ENCODE results near the gene TNN.
"Not testable (repeated sequence)": the region's sequence is repeated elsewhere in the genome, so short reads cannot be mapped to it uniquely, and the experiment has no call there.

TNN gene

DNA sequence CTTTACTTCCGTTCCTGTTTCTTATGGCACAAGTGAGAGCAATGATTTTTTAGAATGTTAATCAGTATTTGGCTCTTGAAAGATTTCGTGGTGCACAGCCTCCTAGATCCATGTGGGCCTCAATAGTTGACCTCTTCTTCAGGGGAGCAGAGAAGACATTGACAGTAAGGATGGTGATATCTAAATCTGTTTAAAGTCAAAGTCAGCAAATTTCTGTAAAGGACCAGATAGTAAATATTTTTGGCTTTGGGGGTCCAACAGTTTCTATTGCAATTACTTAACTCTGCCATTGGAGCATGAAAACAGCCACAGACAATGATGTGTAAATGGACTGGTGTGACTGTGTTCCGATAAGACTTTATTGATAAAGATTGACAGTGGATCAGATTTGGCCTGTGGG, 27.4 kb downstream of the TNN start:
- no peak overlapping the region for H3K27ac ChIP-seq

DNA sequence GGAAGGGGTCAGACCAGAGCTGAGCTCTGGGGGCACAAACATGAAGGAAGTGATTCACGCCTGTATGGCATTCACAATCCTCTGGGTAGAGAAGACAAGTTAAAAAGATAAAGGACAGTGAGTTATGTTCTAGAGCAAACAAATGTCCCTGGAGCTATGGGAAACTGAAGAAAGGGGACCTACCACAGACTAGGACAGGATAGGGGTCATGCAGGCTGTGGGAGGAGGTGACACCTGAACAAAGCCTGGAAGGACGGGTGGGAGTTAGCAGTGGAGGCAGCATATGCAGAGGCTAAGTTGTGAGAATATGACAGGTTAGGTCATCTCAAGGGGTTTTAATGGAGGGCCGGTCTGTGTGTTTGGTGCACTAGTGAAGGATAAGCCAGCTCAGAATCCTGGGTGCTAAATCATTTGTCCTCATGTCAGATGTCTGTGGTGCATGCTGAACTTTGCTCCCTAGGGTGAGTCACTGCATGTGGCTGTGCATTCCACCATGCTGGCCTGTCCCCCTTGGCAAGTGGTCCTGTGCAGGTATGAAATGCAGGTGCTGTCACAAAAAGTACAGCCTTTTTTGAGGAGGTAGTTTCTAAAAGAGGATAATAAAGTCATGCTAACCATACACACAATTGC, 28.5 kb downstream of the TNN start:
- H3K27ac ChIP-seq, result no peak overlapping the region
- TF ChIP-seq, protein P1, sequence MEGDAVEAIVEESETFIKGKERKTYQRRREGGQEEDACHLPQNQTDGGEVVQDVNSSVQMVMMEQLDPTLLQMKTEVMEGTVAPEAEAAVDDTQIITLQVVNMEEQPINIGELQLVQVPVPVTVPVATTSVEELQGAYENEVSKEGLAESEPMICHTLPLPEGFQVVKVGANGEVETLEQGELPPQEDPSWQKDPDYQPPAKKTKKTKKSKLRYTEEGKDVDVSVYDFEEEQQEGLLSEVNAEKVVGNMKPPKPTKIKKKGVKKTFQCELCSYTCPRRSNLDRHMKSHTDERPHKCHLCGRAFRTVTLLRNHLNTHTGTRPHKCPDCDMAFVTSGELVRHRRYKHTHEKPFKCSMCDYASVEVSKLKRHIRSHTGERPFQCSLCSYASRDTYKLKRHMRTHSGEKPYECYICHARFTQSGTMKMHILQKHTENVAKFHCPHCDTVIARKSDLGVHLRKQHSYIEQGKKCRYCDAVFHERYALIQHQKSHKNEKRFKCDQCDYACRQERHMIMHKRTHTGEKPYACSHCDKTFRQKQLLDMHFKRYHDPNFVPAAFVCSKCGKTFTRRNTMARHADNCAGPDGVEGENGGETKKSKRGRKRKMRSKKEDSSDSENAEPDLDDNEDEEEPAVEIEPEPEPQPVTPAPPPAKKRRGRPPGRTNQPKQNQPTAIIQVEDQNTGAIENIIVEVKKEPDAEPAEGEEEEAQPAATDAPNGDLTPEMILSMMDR (conservative IDR thresholded peaks at IDR 0.05), result no peak

More for the DNA sequence above, 27.4 kb downstream of the TNN start:
- TF ChIP-seq, protein P1 (conservative IDR thresholded peaks at IDR 0.05), result no peak

DNA sequence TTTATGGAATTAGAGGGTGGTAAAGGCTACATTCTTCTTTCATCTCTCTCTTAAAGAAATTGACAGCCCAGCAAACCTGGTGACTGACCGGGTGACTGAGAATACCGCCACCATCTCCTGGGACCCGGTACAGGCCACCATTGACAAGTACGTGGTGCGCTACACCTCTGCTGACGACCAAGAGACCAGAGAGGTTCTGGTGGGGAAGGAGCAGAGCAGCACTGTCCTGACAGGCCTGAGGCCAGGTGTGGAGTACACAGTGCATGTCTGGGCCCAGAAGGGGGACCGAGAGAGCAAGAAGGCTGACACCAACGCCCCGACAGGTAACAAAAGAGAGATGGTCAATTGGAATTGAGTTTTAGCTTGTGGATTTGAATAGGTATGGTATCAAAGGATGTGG, 29.7 kb downstream of the TNN start:
- TF ChIP-seq, protein P1 (conservative IDR thresholded peaks at IDR 0.05), result no peak
- no peak overlapping the region for H3K27ac ChIP-seq

DNA sequence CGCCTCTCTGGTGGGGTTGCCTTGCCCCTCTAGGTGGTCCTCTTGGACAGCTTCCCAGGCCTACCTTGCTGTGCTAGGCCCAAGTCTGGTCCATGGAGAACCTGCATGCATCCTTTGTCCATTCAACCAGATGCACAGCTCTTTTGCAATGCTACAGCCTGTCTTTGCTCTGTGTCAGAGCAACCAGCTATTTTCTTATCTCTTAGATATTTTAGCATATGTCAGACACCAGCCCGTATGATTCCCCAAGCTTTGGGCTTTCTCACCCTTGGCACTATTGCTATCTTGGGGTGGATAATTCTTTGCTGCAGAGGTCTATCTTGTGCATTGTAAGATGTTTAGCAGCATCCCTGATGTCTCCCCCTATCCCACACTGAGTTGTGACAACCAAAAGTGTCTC, 32.3 kb downstream of the TNN start:
- TF ChIP-seq, protein P1 (conservative IDR thresholded peaks at IDR 0.05), result no peak

DNA sequence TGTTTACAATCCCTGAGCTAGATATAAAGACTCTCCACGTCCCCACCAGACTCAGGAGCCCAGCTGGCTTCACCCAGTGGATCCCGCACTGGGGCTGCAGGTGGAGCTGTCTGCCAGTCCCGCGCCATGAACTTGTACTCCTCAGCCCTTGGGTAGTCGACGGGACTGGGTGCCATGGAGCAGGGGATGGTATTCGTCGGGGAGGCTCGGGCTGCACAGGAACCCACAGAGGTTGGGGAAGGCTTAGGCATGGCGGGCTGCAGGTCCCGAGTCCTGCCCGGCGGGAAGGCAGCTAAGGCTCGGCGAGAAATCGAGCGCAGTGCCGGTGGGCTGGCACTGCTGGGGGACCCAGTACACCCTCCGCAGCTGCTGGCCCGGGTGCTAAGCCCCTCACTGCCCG, 34.5 kb downstream of the TNN start:
- not testable (repeated sequence) for H3K27ac ChIP-seq

More for the DNA sequence above, 32.3 kb downstream of the TNN start:
- H3K27ac ChIP-seq, result no peak overlapping the region

DNA sequence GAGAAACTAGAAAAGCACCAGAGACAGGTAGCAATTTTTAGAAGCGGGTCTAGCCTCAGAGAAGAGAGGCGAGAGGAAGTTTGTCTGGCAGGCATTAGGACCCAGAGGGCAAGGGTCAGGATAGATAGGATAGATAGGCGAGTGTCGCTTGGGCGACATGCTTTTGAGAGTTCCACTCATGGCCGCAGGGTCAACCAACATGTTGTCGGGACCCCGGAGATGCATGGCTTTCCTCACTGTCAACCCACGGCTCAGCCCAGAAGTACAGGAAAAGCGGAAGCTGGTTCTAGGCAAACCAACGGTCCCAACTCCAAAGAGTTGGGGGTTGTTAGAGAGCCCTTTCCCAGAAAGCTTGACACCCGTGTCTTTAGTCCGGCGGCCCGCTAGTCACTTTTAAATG, 38.9 kb downstream of the TNN start:
- H3K27ac ChIP-seq, result not testable (repeated sequence)

DNA sequence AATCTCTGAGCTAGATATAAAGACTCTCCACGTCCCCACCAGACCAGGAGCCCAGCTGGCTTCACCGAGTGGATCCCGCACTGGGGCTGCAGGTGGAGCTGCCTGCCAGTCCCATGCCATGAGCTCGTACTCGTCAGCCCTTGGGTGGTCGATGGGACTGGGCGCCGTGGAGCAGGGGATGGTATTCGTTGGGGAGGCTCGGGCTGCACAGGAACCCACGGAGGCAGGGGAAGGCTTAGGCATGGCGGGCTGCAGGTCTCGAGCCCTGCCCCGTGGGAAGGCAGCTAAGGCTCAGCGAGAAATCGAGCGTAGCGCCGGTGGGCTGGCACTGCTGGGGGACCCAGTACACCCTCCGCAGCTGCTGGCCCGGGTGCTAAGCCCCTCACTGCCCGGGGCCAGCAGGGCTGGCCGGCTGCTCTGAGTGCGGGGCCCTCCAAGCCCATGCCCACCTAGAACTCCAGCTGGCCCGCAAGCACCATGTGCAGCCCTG, 40.7 kb downstream of the TNN start:
- H3K27ac ChIP-seq, result not testable (repeated sequence)

DNA sequence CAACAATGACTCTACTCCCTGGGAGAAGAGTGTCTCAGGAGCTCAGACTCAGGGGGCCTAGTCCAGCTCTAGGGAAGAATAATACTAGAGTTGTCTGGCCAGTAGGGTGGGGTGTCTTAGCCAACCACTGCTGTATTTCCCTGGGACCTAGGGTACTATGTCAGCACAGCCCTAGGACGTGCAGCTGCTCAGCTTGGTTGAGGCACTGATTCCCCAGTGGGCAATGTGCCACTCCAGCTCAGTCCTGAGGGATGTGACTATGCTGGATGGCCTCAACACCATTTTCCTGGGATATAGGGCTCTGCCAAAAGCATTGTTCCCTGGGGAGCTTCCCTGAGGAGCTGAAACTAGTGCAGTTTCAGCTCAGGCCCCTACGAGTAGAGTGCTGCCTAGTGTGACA, 47.4 kb downstream of the TNN start:
- TF ChIP-seq, protein P1 (conservative IDR thresholded peaks at IDR 0.05), result no peak
- H3K27ac ChIP-seq, result no peak overlapping the region

DNA sequence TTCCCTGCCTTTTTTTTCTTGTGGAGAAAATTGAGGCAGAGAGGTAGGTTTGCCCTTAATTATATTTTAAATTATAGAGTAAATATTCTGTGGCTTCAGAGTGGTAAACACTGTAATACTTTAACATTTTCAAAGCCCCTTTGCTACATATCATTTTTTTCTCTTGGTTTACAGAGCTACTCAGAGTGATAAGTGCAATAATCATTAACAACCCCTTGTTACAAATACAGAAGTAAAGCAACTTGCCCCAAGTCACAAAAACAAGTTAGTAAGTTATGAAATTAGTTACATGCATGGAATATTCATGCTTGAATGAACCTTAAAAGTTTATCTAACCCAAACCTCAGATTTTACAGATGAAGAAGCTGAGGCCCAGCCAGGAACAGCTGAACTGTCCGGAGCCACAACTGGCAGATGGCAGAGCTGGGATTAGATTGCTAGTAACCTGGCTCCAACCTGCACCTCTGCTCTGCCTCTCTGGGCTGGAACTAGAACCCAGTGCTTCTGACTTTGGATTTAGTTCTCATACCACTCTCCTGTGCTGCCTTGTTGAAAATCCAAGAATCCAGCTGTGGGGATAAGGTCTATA, 48.7 kb downstream of the TNN start:
- TF ChIP-seq, protein P1 (conservative IDR thresholded peaks at IDR 0.05), result no peak
- H3K27ac ChIP-seq, result no peak overlapping the region

All from VCaP (cell line).